Activated CD8-positive, alpha-beta T cell treated with anti-CD3 and anti-CD28 coated beads, Interleukin-2, amount 10 ng/mL, durations not matched to agents 7 days and 5 days (primary cell): ENCODE data around the gene YAE1. TPM values are rescaled to one million over a fixed set of nuclear protein-coding genes. Genes with fewer than 3 reads are reported as not detected.

Experiments used
- ATAC-seq: fragments of 150-1000 bp; cut with Tn5 transposase; one replicate; pipeline ENCODE4 v1.10.0; 2021; ENCODE audit warnings: moderate library complexity
- CTCF ChIA-PET: fragments of 350-600 bp; sonication (Branson Sonifier 250); formaldehyde crosslinking; loops from one replicate; lab custom pipeline; 2021; ENCODE audit warnings: antibody characterized with exemption; lab: Charles Lee
- POLR2A ChIA-PET: fragments of 350-600 bp; sonication (Branson Sonifier 250); formaldehyde crosslinking; loops from one replicate; lab custom pipeline; 2021; ENCODE audit warnings: antibody characterized with exemption; lab: Charles Lee
- DNase-seq: peaks from one replicate; pipeline ENCODE4 v3.0.0-alpha.2; 2020
- H3K27ac Mint-ChIP-seq: one replicate; pipeline ENCODE4 v1.8.0; 2021; ENCODE audit warnings: mild to moderate bottlenecking, mixed read lengths
- H3K27me3 Mint-ChIP-seq: one replicate; pipeline ENCODE4 v1.8.0; 2021; ENCODE audit warnings: low read depth, mixed read lengths
- H3K36me3 Mint-ChIP-seq: one replicate; pipeline ENCODE4 v1.8.0; 2021; ENCODE audit warnings: low read depth, mixed read lengths
- H3K4me1 Mint-ChIP-seq: one replicate; pipeline ENCODE4 v1.8.0; 2021; ENCODE audit warnings: low read depth, mixed read lengths
- H3K4me3 Mint-ChIP-seq: one replicate; pipeline ENCODE4 v1.8.0; 2021; ENCODE audit warnings: mild to moderate bottlenecking, mixed read lengths
- H3K9me3 Mint-ChIP-seq: one replicate; pipeline ENCODE4 v1.8.0; 2022; ENCODE audit warnings: mixed read lengths; ENCODE audit not compliant: insufficient read depth
- total RNA-seq, 2 experiments: library from RNA; stranded (reverse); gene quantifications; one replicate each; pipeline ENCODE4 v1.2.3, GENCODE V29; 2021

YAE1 gene
- total RNA-seq, 2 experiments from 2014 or later: 10.4 to 10.7 TPM

GRCh38 chr7:39621784-39622411 lies 55.7 kb downstream of the YAE1 start:
- Mint-ChIP-seq H3K27me3 (no peaks in the 10 kb centered on the region), H3K4me1 (peaks cover 38% of the 10 kb centered on the region), H3K27ac (peak overlapping the region; percentile 79), H3K9me3 (no peaks in the 10 kb centered on the region), H3K4me3 (peak overlapping the region; percentile 84), H3K36me3 (peaks cover 26% of the 10 kb centered on the region)
- DNase-seq (no peak), ATAC-seq (no peak)
- ChIA-PET CTCF (interaction anchor here (0.6 to 5.5 kb wide), 8 partner anchors 15 to 274 kb away, joined by 3 to 71 read pairs (median 4); no protein-coding TSS in a partner anchor), POLR2A (interaction anchor here (1.1 to 2.8 kb wide), 7 partner anchors 10 to 335 kb away, joined by 3 to 16 read pairs (median 9); no protein-coding TSS in a partner anchor)

Other genes starting within 250 kb of the YAE1 start
- gene RALA, start 57.2 kb downstream of the YAE1 start, total RNA-seq: 10 to 100 TPM; 32.2 to 33.9 TPM